D341Med (cell line): ENCODE results near the gene RASGRP3.
A peak's percentile ranks its signal among the peaks of the same experiment; 100 is the strongest.
"Not testable (repeated sequence)": the region's sequence is repeated elsewhere in the genome, so short reads cannot be mapped to it uniquely, and the experiment has no call there.

ENCODE experiments used
- DNase-seq: peaks from one replicate; pipeline ENCODE4 v3.0.0; 2012; ENCODE audit warnings: low spot score

Gene RASGRP3

GRCh38 chr2:33457556-33458247 lies 18.7 kb upstream of the RASGRP3 start:
- DNase-seq: no peak

GRCh38 chr2:33458248-33458819 lies 18.1 kb upstream of the RASGRP3 start:
- no peak for DNase-seq

- DNase-seq: no peak
These were observed 16.7 kb upstream of the RASGRP3 start for GRCh38 chr2:33459745-33460144.

GRCh38 chr2:33462512-33462911 lies 13.9 kb upstream of the RASGRP3 start:
- not testable (repeated sequence) for DNase-seq

GRCh38 chr2:33467413-33467812 lies 9.0 kb upstream of the RASGRP3 start:
- DNase-seq: no peak

GRCh38 chr2:33469238-33469637 lies 7.2 kb upstream of the RASGRP3 start:
- no peak for DNase-seq

- peak; percentile 77 for DNase-seq
These were observed 972 bp upstream of the RASGRP3 start for GRCh38 chr2:33475224-33476130.

GRCh38 chr2:33476793-33477190 lies 343 bp downstream of the RASGRP3 start:
- DNase-seq: no peak

GRCh38 chr2:33477473-33478468 lies 1.3 kb downstream of the RASGRP3 start:
- no peak for DNase-seq

- no peak for DNase-seq
These were observed 2.7 kb downstream of the RASGRP3 start for GRCh38 chr2:33478968-33479731.

GRCh38 chr2:33482518-33482917 lies 6.1 kb downstream of the RASGRP3 start:
- no peak for DNase-seq

GRCh38 chr2:33484042-33484621 lies 7.7 kb downstream of the RASGRP3 start:
- no peak for DNase-seq

- DNase-seq: no peak
These were observed 8.6 kb downstream of the RASGRP3 start for GRCh38 chr2:33485051-33485450.

GRCh38 chr2:33486544-33486943 lies 10.1 kb downstream of the RASGRP3 start:
- no peak for DNase-seq

- DNase-seq: no peak
These were observed 11.8 kb downstream of the RASGRP3 start for GRCh38 chr2:33488178-33488690.

GRCh38 chr2:33488715-33489540 lies 12.5 kb downstream of the RASGRP3 start:
- DNase-seq: no peak

GRCh38 chr2:33489835-33490431 lies 13.5 kb downstream of the RASGRP3 start:
- DNase-seq: no peak

GRCh38 chr2:33491441-33492084 lies 15.1 kb downstream of the RASGRP3 start:
- no peak for DNase-seq
